ENCODE data around the gene RPS14. TPM values are rescaled to one million over a fixed set of nuclear protein-coding genes. Genes with fewer than 3 reads are reported as not detected.

Gene RPS14
- total and polyA plus RNA-seq, 9 of the 15 experiments (the other 6 are each of a cell fraction or from before 2014, with no cell fraction given), result 1,824 to 5,983 (median 3,017) TPM

- TF ChIP-seq ZNF347 (CRISPR knock-in tag; IDR thresholded peaks at IDR 0.05; ENCODE audit: low read depth), result no peak
- TF ChIP-seq IRF9 (tag; IDR thresholded peaks at IDR 0.05), result no peak
- TF ChIP-seq ZNF584 (CRISPR knock-in tag; IDR thresholded peaks at IDR 0.05; ENCODE audit: low read depth), result no peak
- TF ChIP-seq GTF2F1 (IDR thresholded peaks at IDR 0.05; ENCODE audit: low read depth, low read length), result no peak
- no peak for TF ChIP-seq ETS1 (conservative IDR thresholded peaks at IDR 0.05; ENCODE audit: control insufficient read depth, low read depth, low read length)
- 0 out of 2 replicates have a peak, but pooled peaks have one; percentile 57 for TF ChIP-seq GATAD2B (IDR thresholded peaks at IDR 0.05; ENCODE audit: borderline replicate concordance)
- TF ChIP-seq ZNF277 (CRISPR knock-in tag; IDR thresholded peaks at IDR 0.05; ENCODE audit: borderline replicate concordance), result no peak
- no peak for TF ChIP-seq GABPB2 (CRISPR knock-in tag; conservative IDR thresholded peaks at IDR 0.05)
- no peak for TF ChIP-seq PURB (CRISPR knock-in tag; IDR thresholded peaks at IDR 0.05; ENCODE audit: low read depth)
- no peak for TF ChIP-seq FOXP1 (CRISPR knock-in tag; IDR thresholded peaks at IDR 0.05)
- no peak for TF ChIP-seq ZNF668 (CRISPR knock-in tag; IDR thresholded peaks at IDR 0.05)
- TF ChIP-seq BDP1 (IDR thresholded peaks at IDR 0.05; ENCODE audit: insufficient read depth, insufficient read length), result no peak
- no peak for TF ChIP-seq COPS2 (conservative IDR thresholded peaks at IDR 0.05)
- TF ChIP-seq MBD2 (IDR thresholded peaks at IDR 0.05; ENCODE audit: borderline replicate concordance, low read depth), result peak; percentile 44; the same call in 1 of the 2 replicates
- TF ChIP-seq RBM14 (IDR thresholded peaks at IDR 0.05; ENCODE audit: borderline replicate concordance, insufficient read depth, low read depth, low read length), result no peak
- TF ChIP-seq CTCFL (IDR thresholded peaks at IDR 0.05; ENCODE audit: borderline replicate concordance, insufficient read depth, low read depth, low read length, poor library complexity, severe bottlenecking), result no peak
- peak; percentile 97 for TF ChIP-seq MTA2 (IDR thresholded peaks at IDR 0.05; ENCODE audit: low read depth)
- TF ChIP-seq PRMT5 (CRISPR knock-in tag; IDR thresholded peaks at IDR 0.05), result no peak
- TF ChIP-seq ZNF184 (CRISPR knock-in tag; IDR thresholded peaks at IDR 0.05), result no peak
- TF ChIP-seq NRF1 (conservative IDR thresholded peaks at IDR 0.05 in 1 of 2, IDR thresholded peaks at IDR 0.05 in 1 of 2), result 0 out of 4 replicates have a peak, but pooled peaks of 1 of the 2 experiments have one; percentile 16
- no peak for TF ChIP-seq ZNF212 (CRISPR knock-in tag; IDR thresholded peaks at IDR 0.05)
- TF ChIP-seq CBX8 (IDR thresholded peaks at IDR 0.05; ENCODE audit: borderline replicate concordance, extremely low read depth, low read depth, low read length, poor library complexity, severe bottlenecking), result no peak
- TF ChIP-seq ZNF699 (CRISPR knock-in tag; IDR thresholded peaks at IDR 0.05; ENCODE audit: insufficient replicate concordance), result no peak
Measured at GRCh38 chr5:150481972-150482406, 32.5 kb upstream of the RPS14 start (continued).
